HG03521 (cell line): ENCODE results near the gene PCDHB16.
"Not testable (repeated sequence)": the region's sequence is repeated elsewhere in the genome, so short reads cannot be mapped to it uniquely, and the experiment has no call there.

ENCODE experiments used
- ATAC-seq: cut with Tn5 transposase; IDR thresholded peaks from one replicate; pipeline ENCODE4 v1.9.1; 2021; ENCODE audit warnings: mild to moderate bottlenecking, moderate library complexity; ENCODE audit not compliant: unreplicated experiment

The PCDHB16 gene

DNA sequence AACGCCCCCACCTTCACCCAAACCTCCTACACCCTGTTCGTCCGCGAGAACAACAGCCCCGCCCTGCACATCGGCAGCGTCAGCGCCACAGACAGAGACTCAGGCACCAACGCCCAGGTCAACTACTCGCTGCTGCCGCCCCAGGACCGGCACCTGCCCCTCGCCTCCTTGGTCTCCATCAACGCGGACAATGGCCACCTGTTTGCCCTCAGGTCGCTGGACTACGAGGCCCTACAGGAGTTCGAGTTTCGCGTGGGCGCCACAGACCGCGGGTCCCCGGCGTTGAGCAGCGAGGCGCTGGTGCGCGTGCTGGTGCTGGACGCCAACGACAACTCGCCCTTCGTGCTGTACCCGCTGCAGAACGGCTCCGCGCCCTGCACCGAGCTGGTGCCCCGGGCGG lies 42.7 kb downstream of the PCDHB16 start:
- not testable (repeated sequence) for ATAC-seq

DNA sequence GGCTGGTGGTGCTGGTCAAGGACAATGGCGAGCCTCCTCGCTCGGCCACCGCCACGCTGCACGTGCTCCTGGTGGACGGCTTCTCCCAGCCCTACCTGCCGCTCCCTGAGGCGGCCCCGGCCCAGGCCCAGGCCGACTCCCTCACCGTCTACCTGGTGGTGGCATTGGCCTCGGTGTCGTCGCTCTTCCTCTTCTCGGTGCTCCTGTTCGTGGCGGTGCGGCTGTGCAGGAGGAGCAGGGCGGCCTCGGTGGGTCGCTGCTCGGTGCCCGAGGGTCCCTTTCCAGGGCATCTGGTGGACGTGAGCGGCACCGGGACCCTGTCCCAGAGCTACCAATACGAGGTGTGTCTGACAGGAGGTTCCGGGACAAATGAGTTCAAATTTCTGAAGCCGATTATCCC lies 43.2 kb downstream of the PCDHB16 start:
- not testable (repeated sequence) for ATAC-seq

DNA sequence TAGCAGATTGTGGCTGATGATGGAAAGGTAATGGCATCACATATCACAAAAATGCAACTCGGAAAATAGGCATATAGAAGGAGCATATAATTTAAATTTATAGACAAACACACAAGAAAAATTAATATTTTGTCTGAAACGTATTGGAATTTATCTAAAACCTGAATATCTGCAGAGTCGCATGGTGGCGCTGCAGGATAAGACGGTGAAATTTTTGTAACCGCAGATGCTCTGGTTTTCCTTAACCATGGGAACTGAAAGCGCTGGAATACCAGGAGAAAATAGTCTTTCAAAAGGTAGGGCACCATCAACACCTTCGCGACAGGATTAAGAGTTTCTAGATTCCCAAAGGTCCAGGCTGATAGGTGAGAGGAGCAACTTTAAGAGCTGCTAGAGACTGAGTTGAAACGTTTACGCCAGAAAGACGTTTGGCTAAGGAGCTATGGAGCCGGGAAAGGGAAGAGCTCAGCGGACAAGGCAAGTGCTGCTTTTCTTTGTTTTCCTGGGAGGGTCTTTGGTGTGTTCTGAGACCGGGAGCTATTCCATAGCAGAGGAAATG lies 52.0 kb downstream of the PCDHB16 start:
- ATAC-seq = no peak
